Ishikawa (cell line): ENCODE measurements around the gene ZNF609.

Source experiments
- CEBPB ChIP-seq: IDR thresholded peaks from 2 replicates; pipeline ENCODE4 v1.6.1; 2012
- CREB1 ChIP-seq: IDR thresholded peaks from 2 replicates; pipeline ENCODE4 v1.6.1; 2012; ENCODE audit warnings: low read depth
- EGR1 ChIP-seq: IDR thresholded peaks from 2 replicates; pipeline ENCODE4 v1.6.1; 2012
- EP300 ChIP-seq: IDR thresholded peaks from 2 replicates; pipeline ENCODE4 v1.6.1; 2012; ENCODE audit warnings: borderline replicate concordance
- FOXM1 ChIP-seq: IDR thresholded peaks from 2 replicates; pipeline ENCODE4 v1.6.1; 2012; ENCODE audit warnings: low read depth, borderline replicate concordance
- NFIC ChIP-seq: IDR thresholded peaks from 2 replicates; pipeline ENCODE4 v1.6.1; 2012
- RAD21 ChIP-seq: IDR thresholded peaks from 2 replicates; pipeline ENCODE4 v1.6.1; 2012; ENCODE audit warnings: low read depth
- REST ChIP-seq: IDR thresholded peaks from 2 replicates; pipeline ENCODE4 v1.6.1; 2012; ENCODE audit warnings: low read depth, mild to moderate bottlenecking
- TAF1 ChIP-seq: IDR thresholded peaks from 2 replicates; pipeline ENCODE4 v1.6.1; 2012; ENCODE audit warnings: low read depth, mild to moderate bottlenecking
- TCF12 ChIP-seq: IDR thresholded peaks from 2 replicates; pipeline ENCODE4 v1.6.1; 2012; ENCODE audit warnings: low read depth
- TEAD4 ChIP-seq: IDR thresholded peaks from 2 replicates; pipeline ENCODE4 v1.6.1; 2012
- YY1 ChIP-seq: IDR thresholded peaks from 2 replicates; pipeline ENCODE4 v1.6.1; 2012; ENCODE audit warnings: low read depth
- ZBTB7A ChIP-seq: IDR thresholded peaks from 2 replicates; pipeline ENCODE4 v1.6.1; 2012; ENCODE audit warnings: low read depth
- TF ChIP-seq, protein P1 (sequence below): IDR thresholded peaks from 2 replicates; pipeline ENCODE4 v1.6.1; 2012
- TF ChIP-seq, protein P2 (sequence below): IDR thresholded peaks from 2 replicates; pipeline ENCODE4 v1.6.1; 2012

ZNF609 gene

GRCh38 chr15:64502551-64502950 lies 42.2 kb downstream of the ZNF609 start:
- TF ChIP-seq, protein P1, sequence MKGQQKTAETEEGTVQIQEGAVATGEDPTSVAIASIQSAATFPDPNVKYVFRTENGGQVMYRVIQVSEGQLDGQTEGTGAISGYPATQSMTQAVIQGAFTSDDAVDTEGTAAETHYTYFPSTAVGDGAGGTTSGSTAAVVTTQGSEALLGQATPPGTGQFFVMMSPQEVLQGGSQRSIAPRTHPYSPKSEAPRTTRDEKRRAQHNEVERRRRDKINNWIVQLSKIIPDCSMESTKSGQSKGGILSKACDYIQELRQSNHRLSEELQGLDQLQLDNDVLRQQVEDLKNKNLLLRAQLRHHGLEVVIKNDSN, result no peak
- TF ChIP-seq, protein P2, sequence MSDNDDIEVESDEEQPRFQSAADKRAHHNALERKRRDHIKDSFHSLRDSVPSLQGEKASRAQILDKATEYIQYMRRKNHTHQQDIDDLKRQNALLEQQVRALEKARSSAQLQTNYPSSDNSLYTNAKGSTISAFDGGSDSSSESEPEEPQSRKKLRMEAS, result no peak
- TF ChIP-seq TEAD4 (no peak), YY1 (no peak), CEBPB (no peak), TCF12 (no peak), EP300 (no peak), FOXM1 (no peak), ZBTB7A (no peak)

- TF ChIP-seq TEAD4 (no peak), NFIC (no peak), REST (no peak), TAF1 (no peak), YY1 (no peak), TCF12 (no peak), EGR1 (no peak), FOXM1 (no peak)
- TF ChIP-seq, protein P2, result no peak
- TF ChIP-seq, protein P1, result no peak
Measured at GRCh38 chr15:64503197-64503596, 42.8 kb downstream of the ZNF609 start.

GRCh38 chr15:64503640-64504039 lies 43.3 kb downstream of the ZNF609 start:
- TF ChIP-seq ZBTB7A (no peak), CEBPB (no peak), REST (no peak), EP300 (no peak), TEAD4 (no peak), TCF12 (no peak), YY1 (no peak), CREB1 (no peak), TAF1 (no peak)

DNA sequence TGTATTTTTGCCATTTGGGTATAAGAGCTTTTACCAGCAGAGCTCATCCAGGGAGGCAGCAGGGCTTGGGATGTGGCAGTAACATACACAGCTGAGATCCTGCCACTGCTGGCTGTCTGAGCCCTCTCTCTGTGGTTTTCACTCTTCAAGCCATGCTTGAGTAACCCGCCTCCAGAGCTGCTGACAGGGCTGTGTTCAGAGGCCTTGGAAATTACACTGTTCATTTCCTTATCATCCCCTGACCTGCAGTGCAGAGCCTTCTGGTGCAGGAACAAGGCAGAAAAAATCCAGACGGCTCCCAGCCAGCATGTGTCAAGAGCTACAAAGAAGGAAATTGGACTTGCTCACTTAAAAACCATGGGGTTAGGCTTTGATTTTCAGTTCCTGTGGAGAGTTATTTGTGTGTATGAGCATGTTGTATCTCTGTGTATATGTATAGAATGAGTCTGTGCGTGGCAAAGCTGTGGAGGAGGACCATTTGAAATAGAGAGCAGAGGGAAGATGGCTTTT lies 47.0 kb downstream of the ZNF609 start:
- TF ChIP-seq, protein P1, result no peak
- TF ChIP-seq, protein P2, result no peak
- TF ChIP-seq TEAD4, result no peak

DNA sequence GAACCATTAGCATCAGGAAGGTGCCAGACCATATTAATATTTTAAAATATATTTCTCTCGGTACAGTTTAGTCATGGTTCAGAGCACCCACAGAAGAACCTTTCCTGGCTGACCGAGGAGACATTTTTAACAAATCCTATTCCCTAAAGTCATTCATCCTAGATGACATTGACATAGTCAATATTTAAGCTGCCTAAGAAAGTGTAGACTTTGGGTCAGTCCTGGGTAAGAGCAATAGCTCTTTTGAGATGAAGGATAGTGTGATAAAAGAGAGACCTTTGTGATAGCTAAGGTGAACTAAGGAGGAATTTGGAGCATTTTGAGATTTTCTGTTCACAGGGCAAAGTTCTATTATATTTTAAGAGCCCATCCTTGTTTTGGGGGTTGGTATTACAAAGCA lies 47.5 kb downstream of the ZNF609 start:
- TF ChIP-seq CREB1 (no peak), EGR1 (no peak), REST (no peak), RAD21 (no peak), TCF12 (no peak), FOXM1 (no peak), ZBTB7A (no peak), CEBPB (no peak), NFIC (no peak), TEAD4 (no peak), YY1 (no peak), TAF1 (no peak), EP300 (no peak)
- TF ChIP-seq, protein P1, result no peak
- TF ChIP-seq, protein P2, result no peak
